Measurements from ENCODE around the gene PHETA1.

DNA sequence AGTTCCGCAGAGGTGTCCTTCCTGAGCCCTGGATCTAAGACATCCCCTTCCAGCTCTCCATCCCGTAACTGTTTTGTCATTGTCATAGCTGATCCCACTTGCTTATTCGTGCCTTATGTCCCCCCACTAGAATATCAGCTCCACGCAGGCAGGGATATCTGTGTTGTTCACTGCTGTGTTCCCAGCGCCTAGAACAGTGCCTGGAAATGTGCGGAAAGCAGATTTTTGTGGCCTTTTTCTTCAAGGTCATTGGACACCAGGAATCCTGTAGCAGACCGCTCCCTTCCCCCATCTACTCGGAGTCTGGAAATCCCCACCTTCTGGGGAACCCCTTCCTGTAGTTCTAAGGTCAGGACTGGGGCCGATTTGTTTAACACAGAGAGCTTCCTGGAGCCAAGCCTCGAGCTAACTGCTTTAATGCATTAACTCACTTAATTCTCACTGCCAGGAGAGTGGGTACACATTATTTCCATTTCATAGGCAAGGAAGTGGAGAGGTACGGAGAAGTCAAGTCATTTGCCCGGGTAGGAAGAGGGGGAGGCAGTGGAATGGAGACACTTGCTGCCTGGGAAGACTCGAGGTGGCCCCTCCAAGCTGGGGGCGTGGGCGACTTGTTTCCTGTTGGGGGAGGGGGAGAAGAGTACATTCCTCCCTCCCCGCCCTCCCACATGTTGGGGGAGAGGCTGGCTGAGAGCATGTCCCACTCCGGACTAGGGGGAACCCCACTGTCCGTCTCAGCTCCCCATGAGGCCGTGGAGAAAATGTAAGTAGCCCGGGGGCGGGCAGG lies 35.7 kb upstream of the PHETA1 start:
- TF ChIP-seq, protein P1, sequence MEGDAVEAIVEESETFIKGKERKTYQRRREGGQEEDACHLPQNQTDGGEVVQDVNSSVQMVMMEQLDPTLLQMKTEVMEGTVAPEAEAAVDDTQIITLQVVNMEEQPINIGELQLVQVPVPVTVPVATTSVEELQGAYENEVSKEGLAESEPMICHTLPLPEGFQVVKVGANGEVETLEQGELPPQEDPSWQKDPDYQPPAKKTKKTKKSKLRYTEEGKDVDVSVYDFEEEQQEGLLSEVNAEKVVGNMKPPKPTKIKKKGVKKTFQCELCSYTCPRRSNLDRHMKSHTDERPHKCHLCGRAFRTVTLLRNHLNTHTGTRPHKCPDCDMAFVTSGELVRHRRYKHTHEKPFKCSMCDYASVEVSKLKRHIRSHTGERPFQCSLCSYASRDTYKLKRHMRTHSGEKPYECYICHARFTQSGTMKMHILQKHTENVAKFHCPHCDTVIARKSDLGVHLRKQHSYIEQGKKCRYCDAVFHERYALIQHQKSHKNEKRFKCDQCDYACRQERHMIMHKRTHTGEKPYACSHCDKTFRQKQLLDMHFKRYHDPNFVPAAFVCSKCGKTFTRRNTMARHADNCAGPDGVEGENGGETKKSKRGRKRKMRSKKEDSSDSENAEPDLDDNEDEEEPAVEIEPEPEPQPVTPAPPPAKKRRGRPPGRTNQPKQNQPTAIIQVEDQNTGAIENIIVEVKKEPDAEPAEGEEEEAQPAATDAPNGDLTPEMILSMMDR (IDR thresholded peaks at IDR 0.05; ENCODE audit: borderline replicate concordance, extremely low read depth, low read length, poor library complexity, severe bottlenecking), result no peak
- TF ChIP-seq EZH2 (IDR thresholded peaks at IDR 0.05; ENCODE audit: borderline replicate concordance, low read depth, low read length, severe bottlenecking), result no peak

Data from DND-41 (cell line).